Fibroblast of lung (primary cell): Measurements from ENCODE around the gene GPR180. TPM values are rescaled to one million over a fixed set of nuclear protein-coding genes. Genes with fewer than 3 reads are reported as not detected.
A peak's percentile ranks its signal among the peaks of the same experiment; 100 is the strongest.

Experiments used
- DNase-seq, 2 donors: peaks; one replicate each; pipeline versions ENCODE4 v3.0.0 to v3.0.0-alpha.2; 2010; ENCODE audit warnings: low read depth in 2 of 2
- H2AFZ ChIP-seq: 2 replicates; pipeline ENCODE4 v1.5.1; 2012; ENCODE audit warnings: low read length, control low read depth, inconsistent platforms
- H3K27ac ChIP-seq: 2 replicates; pipeline ENCODE4 v1.5.1; 2011; ENCODE audit warnings: low read length, control low read depth; ENCODE audit not compliant: insufficient read depth
- H3K27me3 ChIP-seq: 2 replicates; pipeline ENCODE4 v1.5.1; 2011; ENCODE audit warnings: mild to moderate bottlenecking, low read length; ENCODE audit not compliant: control insufficient read depth, insufficient read depth
- H3K36me3 ChIP-seq: 2 replicates; pipeline ENCODE4 v1.5.1; 2011; ENCODE audit warnings: low read length; ENCODE audit not compliant: control insufficient read depth, insufficient read depth
- H3K4me1 ChIP-seq: 2 replicates; pipeline ENCODE4 v1.5.1; 2011; ENCODE audit warnings: low read length; ENCODE audit not compliant: control insufficient read depth, insufficient read depth; ENCODE audit errors: extremely low read depth
- H3K4me2 ChIP-seq: 2 replicates; pipeline ENCODE4 v1.5.1; 2011; ENCODE audit warnings: low read length, control low read depth; ENCODE audit not compliant: insufficient read depth; ENCODE audit errors: extremely low read depth
- H3K4me3 ChIP-seq, 4 experiments: fragments of 200-600 bp in 1 of 4; sonication (generic) in 1 of 4; replicated peaks in 1 of 4; 2 replicates each; pipeline ENCODE4 v1.5.1; 2011 to 2016; ENCODE audit warnings: low read length in 4 of 4, low read depth in 3 of 4, mild to moderate bottlenecking in 3 of 4, control low read depth in 2 of 4, inconsistent platforms in 1 of 4, mixed read lengths in 1 of 4; ENCODE audit not compliant: insufficient read depth in 1 of 4; ENCODE audit errors: control extremely low read depth in 1 of 4
- H3K79me2 ChIP-seq: 2 replicates; pipeline ENCODE4 v1.5.1; 2012; ENCODE audit warnings: mild to moderate bottlenecking, low read length, inconsistent platforms; ENCODE audit not compliant: control insufficient read depth, insufficient read depth
- H3K9ac ChIP-seq: 2 replicates; pipeline ENCODE4 v1.5.1; 2011; ENCODE audit warnings: mild to moderate bottlenecking, low read length, control low read depth; ENCODE audit not compliant: insufficient read depth
- H3K9me3 ChIP-seq: 2 replicates; pipeline ENCODE4 v1.5.1; 2012; ENCODE audit warnings: low read depth, low read length; ENCODE audit not compliant: control insufficient read depth, insufficient read depth
- H4K20me1 ChIP-seq: 2 replicates; pipeline ENCODE4 v1.5.1; 2011; ENCODE audit warnings: low read length; ENCODE audit not compliant: control insufficient read depth, insufficient read depth; ENCODE audit errors: extremely low read depth
- CTCF ChIP-seq, 2 donors: IDR thresholded peaks in 1 of 2; conservative IDR thresholded peaks in 1 of 2; 1 replicate in 1 of 2; 2 replicates in 1 of 2; pipeline ENCODE4 v1.5.1; 2011 to 2012; ENCODE audit warnings: low read length in 2 of 2, control low read depth in 1 of 2, inconsistent platforms in 1 of 2, low read depth in 1 of 2, mild to moderate bottlenecking in 1 of 2
- EZH2 ChIP-seq: IDR thresholded peaks from 2 replicates; pipeline ENCODE4 v1.5.1; 2012; ENCODE audit warnings: low read length, control low read depth, mild to moderate bottlenecking; ENCODE audit errors: missing control alignments
- polyA plus RNA-seq, 2 donors: library from polyadenylated mRNA; depleted of rRNA in 1 of 2; stranded (reverse) in 1 of 2; unstranded in 1 of 2; fragments of >200 nt; gene quantifications; 2 replicates each; pipeline ENCODE4 v1.2.1, GENCODE V29; 2011 to 2012; ENCODE audit warnings: missing spikeins in 1 of 2
- total RNA-seq: library from RNA; depleted of rRNA; stranded (reverse); fragments of >200 nt; gene quantifications from 2 replicates; pipeline ENCODE4 v1.2.1, GENCODE V29; 2014

Gene GPR180
- total and polyA plus RNA-seq, 2 donors (not counting 1 experiment from before 2014, with no cell fraction given), result 9.0 to 12.1 TPM

- H3K9me3 ChIP-seq, result no peaks in the 10 kb centered on the region
- H3K4me2 ChIP-seq, result no peak overlapping the region
- no peak for DNase-seq
- H3K79me2 ChIP-seq, result no peaks in the 10 kb centered on the region
- H3K36me3 ChIP-seq, result no peaks in the 10 kb centered on the region
- no peaks in the 10 kb centered on the region for H4K20me1 ChIP-seq
- no peak overlapping the region for H3K4me3 ChIP-seq
- peaks cover 8% of the 10 kb centered on the region for H3K27me3 ChIP-seq
- H3K9ac ChIP-seq, result no peak overlapping the region
- no peak overlapping the region for H3K27ac ChIP-seq
- TF ChIP-seq EZH2, result no peak
- no peak for TF ChIP-seq CTCF (conservative IDR thresholded peaks at IDR 0.05 in 1 of 2, IDR thresholded peaks at IDR 0.05 in 1 of 2; ENCODE audit: low read depth in 1 of 2, low read length in 2 of 2)
- H3K4me1 ChIP-seq, result no peaks in the 10 kb centered on the region
- H2AFZ ChIP-seq, result no peak overlapping the region
Observed at GRCh38 chr13:94672400-94672799, 70.7 kb downstream of the GPR180 start.

DNA sequence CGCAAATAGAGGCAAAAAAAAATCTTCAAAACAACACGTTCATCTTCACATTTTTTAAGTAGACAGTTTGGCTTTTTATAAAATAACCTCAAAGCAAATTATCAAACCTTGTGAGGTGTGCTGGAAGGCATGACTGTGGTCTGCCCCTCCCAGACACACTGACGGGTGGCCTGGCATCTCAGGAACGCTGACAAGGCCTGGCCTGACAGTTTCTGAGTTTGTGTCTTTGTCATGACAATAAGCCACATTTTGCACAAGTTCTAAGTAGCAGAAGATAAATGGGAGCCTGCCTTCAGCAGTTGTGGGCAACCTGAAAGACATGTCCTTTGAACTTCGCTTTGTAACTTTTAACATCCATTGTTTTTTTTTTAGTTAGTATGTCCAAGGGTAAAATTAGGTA, 72.2 kb downstream of the GPR180 start:
- H3K4me2 ChIP-seq, result no peak overlapping the region
- no peaks in the 10 kb centered on the region for H3K9me3 ChIP-seq
- H3K36me3 ChIP-seq, result no peaks in the 10 kb centered on the region
- no peaks in the 10 kb centered on the region for H4K20me1 ChIP-seq
- no peak overlapping the region for H3K4me3 ChIP-seq
- no peaks in the 10 kb centered on the region for H3K79me2 ChIP-seq
- no peak overlapping the region for H3K9ac ChIP-seq
- no peak overlapping the region for H2AFZ ChIP-seq
- no peak for TF ChIP-seq CTCF (conservative IDR thresholded peaks at IDR 0.05 in 1 of 2, IDR thresholded peaks at IDR 0.05 in 1 of 2; ENCODE audit: low read depth in 1 of 2, low read length in 2 of 2)
- TF ChIP-seq EZH2, result no peak
- H3K4me1 ChIP-seq, result no peaks in the 10 kb centered on the region
- DNase-seq, result no peak
- H3K27me3 ChIP-seq, result peaks cover 8% of the 10 kb centered on the region
- no peak overlapping the region for H3K27ac ChIP-seq

GRCh38 chr13:94674609-94675348, 73.1 kb downstream of the GPR180 start:
- no peaks in the 10 kb centered on the region for H3K9me3 ChIP-seq
- H3K36me3 ChIP-seq, result no peaks in the 10 kb centered on the region
- H3K4me1 ChIP-seq, result no peaks in the 10 kb centered on the region

More at GRCh38 chr13:94674609-94675348, 73.1 kb downstream of the GPR180 start:
- Histone ChIP-seq H2AFZ (no peak overlapping the region), H3K27ac (no peak overlapping the region), H3K27me3 (peaks cover 8% of the 10 kb centered on the region), H3K9ac (no peak overlapping the region), H4K20me1 (no peaks in the 10 kb centered on the region), H3K79me2 (no peaks in the 10 kb centered on the region), H3K4me2 (no peak overlapping the region), H3K4me3 (no peak overlapping the region)
- no peak for TF ChIP-seq EZH2
- TF ChIP-seq CTCF (conservative IDR thresholded peaks at IDR 0.05 in 1 of 2, IDR thresholded peaks at IDR 0.05 in 1 of 2; ENCODE audit: low read depth in 1 of 2, low read length in 2 of 2), result peak; percentile 69 to 70
- peak; percentile 18 to 50 for DNase-seq
